ENCODE measurements around the gene F3.
A peak's percentile ranks its signal among the peaks of the same experiment; 100 is the strongest.

GRCh38 chr1:94481473-94481933 lies 60.1 kb downstream of the F3 start:
- peak; percentile 67 to 89 (median 83) for TF ChIP-seq CTCF (IDR thresholded peaks at IDR 0.05)
- TF ChIP-seq POLR2A (IDR thresholded peaks at IDR 0.05) = no peak
